Gastrocnemius medialis (tissue), 4 donors: ENCODE measurements around the gene C18orf32.

ENCODE experiments used
- POLR2A ChIP-seq, 2 donors: fragments of 450-650 bp; IDR thresholded peaks; one replicate each; pipeline ENCODE4 v1.6.1; 2017; ENCODE audit warnings: antibody characterized with exemption in 2 of 2, mild to moderate bottlenecking in 2 of 2, moderate library complexity in 2 of 2
- TF ChIP-seq, protein P1 (sequence below), 5 experiments: fragments of 450-650 bp in 3 of 5; fragments of 200-600 bp in 2 of 5; sonication (generic) in 2 of 5; IDR thresholded peaks in 4 of 5; conservative IDR thresholded peaks in 1 of 5; 1 replicate in 4 of 5; 2 replicates in 1 of 5; pipeline ENCODE4 v1.5.1; 2016 to 2019; ENCODE audit warnings: antibody characterized with exemption in 5 of 5, mild to moderate bottlenecking in 3 of 5, moderate library complexity in 3 of 5

DNA sequence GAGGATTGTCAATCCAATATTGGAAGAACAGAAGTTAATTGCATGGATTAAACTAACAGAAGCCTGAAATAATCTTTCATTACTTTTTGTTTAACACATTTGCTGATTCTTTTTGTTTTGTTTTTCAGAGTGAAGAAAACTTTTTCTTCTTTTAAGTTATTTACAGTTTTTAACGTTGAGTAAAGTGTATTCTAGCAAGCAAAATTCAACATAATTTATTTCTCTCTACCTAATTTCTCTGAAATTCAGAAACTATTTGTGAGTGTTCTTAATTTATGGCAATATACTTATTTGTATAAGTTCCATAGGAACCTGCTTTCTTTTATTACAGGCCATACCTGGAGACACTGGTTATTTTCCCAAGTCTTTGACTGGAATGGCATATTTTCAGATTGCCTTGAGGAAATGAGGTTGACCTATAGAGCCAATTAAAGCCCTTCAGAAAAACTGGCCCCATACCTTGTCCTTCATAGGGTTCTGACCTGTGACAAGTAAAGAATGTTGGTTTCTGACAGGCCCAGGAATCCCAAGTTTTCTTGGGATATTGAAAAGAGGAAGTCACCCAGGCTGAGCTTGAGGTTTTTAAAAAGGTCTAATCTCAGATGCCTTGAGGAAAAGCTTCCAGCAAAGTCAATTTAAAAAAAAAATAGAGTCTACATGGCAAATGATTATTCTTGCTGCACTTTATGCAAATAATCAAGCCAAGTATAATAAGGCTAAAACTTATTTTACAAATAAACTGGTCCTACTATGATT is 48.0 kb upstream of the C18orf32 start:
- TF ChIP-seq, protein P1, sequence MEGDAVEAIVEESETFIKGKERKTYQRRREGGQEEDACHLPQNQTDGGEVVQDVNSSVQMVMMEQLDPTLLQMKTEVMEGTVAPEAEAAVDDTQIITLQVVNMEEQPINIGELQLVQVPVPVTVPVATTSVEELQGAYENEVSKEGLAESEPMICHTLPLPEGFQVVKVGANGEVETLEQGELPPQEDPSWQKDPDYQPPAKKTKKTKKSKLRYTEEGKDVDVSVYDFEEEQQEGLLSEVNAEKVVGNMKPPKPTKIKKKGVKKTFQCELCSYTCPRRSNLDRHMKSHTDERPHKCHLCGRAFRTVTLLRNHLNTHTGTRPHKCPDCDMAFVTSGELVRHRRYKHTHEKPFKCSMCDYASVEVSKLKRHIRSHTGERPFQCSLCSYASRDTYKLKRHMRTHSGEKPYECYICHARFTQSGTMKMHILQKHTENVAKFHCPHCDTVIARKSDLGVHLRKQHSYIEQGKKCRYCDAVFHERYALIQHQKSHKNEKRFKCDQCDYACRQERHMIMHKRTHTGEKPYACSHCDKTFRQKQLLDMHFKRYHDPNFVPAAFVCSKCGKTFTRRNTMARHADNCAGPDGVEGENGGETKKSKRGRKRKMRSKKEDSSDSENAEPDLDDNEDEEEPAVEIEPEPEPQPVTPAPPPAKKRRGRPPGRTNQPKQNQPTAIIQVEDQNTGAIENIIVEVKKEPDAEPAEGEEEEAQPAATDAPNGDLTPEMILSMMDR (IDR thresholded peaks at IDR 0.05 in 4 of 5, conservative IDR thresholded peaks at IDR 0.05 in 1 of 5) = no peak
- no peak for TF ChIP-seq POLR2A (IDR thresholded peaks at IDR 0.05)
